ENCODE data around the gene NVL. TPM values are rescaled to one million over a fixed set of nuclear protein-coding genes. Genes with fewer than 3 reads are reported as not detected.

Gene NVL
- total and polyA plus RNA-seq, 8 donors, result 22.4 to 46.5 (median 39.0) TPM

DNA sequence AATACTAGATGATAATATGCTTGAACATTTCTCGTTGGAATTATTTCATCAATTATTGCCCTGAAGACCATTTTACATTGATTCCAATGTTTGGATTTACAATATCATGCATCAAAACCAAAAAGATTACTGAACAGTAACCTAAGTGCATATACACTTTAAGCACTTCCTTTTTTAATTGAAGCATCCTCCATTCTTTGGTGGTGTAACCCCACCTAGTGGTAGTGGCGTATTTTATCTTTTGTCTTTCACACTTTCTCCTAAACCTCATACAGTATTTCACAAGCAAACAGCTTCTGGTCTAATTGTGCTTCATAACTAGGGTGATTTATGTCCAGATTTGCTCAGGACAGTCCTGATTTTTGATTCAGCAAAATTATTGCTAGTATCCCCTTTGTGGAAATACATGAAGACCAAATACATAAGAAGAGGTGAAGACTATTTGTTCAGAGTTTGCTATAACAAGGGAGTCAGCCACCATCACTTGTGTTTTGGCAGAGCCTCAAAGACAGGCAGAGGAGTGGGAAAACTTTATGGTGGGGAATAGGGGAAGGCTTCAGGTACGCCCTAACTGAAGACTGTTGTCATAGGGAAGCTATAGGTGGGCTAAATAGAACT lies 3.4 kb upstream of the NVL start:
- Histone ChIP-seq H3K27ac (no peak overlapping the region), H3K36me3 (no peaks in the 10 kb centered on the region), H3K4me1 (peaks cover 5 to 32% of the 10 kb centered on the region in 2 donors), H3K4me3 (no peak overlapping the region), H3K27me3 (no peaks in the 10 kb centered on the region), H3K9me3 (no peaks in the 10 kb centered on the region)
- DNase-seq, result peak in 2 of 4 donors; percentile 48 to 69
- intact Hi-C loops (cut with DNase I), result loop anchor here in 1 of 2 donors (5.0 kb wide), 1 partner anchor 216 kb away; no protein-coding TSS in a partner anchor
- ATAC-seq, result peak; percentile 69
- TF ChIP-seq, protein P1, sequence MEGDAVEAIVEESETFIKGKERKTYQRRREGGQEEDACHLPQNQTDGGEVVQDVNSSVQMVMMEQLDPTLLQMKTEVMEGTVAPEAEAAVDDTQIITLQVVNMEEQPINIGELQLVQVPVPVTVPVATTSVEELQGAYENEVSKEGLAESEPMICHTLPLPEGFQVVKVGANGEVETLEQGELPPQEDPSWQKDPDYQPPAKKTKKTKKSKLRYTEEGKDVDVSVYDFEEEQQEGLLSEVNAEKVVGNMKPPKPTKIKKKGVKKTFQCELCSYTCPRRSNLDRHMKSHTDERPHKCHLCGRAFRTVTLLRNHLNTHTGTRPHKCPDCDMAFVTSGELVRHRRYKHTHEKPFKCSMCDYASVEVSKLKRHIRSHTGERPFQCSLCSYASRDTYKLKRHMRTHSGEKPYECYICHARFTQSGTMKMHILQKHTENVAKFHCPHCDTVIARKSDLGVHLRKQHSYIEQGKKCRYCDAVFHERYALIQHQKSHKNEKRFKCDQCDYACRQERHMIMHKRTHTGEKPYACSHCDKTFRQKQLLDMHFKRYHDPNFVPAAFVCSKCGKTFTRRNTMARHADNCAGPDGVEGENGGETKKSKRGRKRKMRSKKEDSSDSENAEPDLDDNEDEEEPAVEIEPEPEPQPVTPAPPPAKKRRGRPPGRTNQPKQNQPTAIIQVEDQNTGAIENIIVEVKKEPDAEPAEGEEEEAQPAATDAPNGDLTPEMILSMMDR (IDR thresholded peaks at IDR 0.05), result peak; percentile 50 to 60

DNA sequence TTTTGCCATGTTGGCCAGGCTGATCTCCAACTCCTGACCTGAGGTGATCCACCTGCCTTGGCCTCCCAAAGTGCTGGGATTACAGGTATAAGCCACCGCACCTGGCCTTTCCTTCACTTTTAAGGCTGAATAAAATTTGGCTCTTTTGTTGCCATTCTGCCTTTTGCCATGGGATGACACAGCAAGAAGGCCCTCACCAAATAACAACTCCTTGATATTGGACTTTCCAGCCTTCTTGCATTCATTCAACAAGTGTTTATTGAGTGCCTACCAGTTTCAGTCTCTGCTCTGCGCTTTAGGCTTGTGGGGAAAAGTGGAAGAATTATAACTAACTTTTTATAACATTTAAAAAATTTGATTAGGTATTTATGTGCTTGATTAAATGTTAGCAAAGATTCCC lies 1.9 kb upstream of the NVL start:
- no peaks in the 10 kb centered on the region for H3K9me3 ChIP-seq
- H3K4me3 ChIP-seq, result no peak overlapping the region
- ATAC-seq, result no peak
- TF ChIP-seq, protein P1 (IDR thresholded peaks at IDR 0.05), result no peak
- H3K27ac ChIP-seq, result no peak overlapping the region
- peaks cover 6 to 40% of the 10 kb centered on the region in 2 donors for H3K4me1 ChIP-seq
- intact Hi-C loops (cut with DNase I), result loop anchor here in 1 of 2 donors (5.0 kb wide), 1 partner anchor 215 kb away; no protein-coding TSS in a partner anchor
- no peaks in the 10 kb centered on the region for H3K27me3 ChIP-seq
- DNase-seq, result no peak
- peaks cover 0 to 4% of the 10 kb centered on the region in 2 donors for H3K36me3 ChIP-seq

DNA sequence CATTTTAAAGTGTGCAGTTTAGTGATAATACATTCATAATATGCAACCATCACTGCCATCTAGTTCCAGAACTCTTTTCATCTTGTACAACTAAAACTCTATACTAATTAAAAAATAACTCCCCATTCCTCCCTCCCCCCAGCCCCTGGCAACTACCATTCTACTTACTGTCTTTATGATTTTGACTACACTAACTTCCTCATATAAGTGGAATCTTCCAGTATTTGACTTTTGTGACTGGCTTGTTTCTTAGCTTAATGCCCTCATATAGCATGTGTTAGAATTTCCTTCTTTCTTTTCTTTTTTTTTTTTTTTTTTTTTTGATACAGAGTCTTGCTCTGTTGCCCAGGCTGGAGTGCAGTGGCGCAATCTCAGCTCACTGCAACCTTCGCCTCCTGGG lies 1.4 kb upstream of the NVL start:
- Histone ChIP-seq H3K27ac (no peak overlapping the region), H3K27me3 (no peaks in the 10 kb centered on the region), H3K36me3 (peaks cover 0 to 7% of the 10 kb centered on the region in 2 donors), H3K9me3 (no peaks in the 10 kb centered on the region), H3K4me1 (peaks cover 6 to 40% of the 10 kb centered on the region in 2 donors), H3K4me3 (no peak overlapping the region)
- no peak for ATAC-seq
- intact Hi-C loops (cut with DNase I), result loop anchor here in 1 of 2 donors (5.0 kb wide), 1 partner anchor 214 kb away; no protein-coding TSS in a partner anchor
- no peak for DNase-seq
- TF ChIP-seq, protein P1 (IDR thresholded peaks at IDR 0.05), result no peak

DNA sequence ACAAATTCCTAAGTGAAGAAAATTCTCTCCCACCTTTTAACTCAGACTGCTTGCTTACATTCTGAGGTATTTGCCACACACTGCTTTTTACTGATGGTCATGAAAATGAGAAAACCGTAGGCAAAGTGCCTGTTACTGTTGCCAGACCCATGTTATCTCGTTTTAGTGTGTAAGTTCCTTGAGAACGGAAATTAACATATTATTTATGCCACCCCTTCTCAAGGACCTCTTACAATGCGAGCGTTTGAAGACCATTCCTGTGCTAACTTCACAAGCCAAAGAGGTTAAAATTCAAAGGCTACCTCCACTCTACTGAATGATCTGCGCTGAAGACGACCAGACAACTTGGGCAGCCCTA lies 509 bp downstream of the NVL start:
- ATAC-seq, result no peak
- Histone ChIP-seq H3K27ac (peak overlapping the region; percentile 93 to 94), H3K4me3 (peak overlapping the region; percentile 66 to 88), H3K4me1 (peaks cover 6 to 40% of the 10 kb centered on the region in 2 donors), H3K36me3 (peaks cover 0 to 18% of the 10 kb centered on the region in 2 donors), H3K9me3 (no peaks in the 10 kb centered on the region), H3K27me3 (no peaks in the 10 kb centered on the region)
- TF ChIP-seq, protein P1 (IDR thresholded peaks at IDR 0.05), result no peak
- DNase-seq, result no peak
- intact Hi-C loops (cut with DNase I), result no loop called here

DNA sequence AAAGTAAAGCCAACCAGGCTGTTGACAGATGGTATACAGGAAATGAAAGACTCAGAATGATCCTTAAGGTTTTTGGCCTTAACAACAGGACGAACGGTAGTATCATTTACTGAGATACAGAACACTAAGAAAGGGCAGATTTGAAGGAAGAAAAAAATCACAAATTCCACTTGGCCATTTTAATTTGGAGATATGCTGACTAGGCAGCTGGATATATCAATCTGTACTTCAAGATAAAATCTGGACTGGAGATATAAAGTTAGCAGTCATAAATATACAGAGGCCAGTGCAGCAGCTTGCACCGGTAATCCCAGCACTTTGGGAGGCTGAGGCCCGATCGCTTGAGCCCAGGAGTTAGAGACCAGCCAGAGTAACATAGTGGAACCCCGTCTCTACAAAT lies 1.3 kb downstream of the NVL start:
- TF ChIP-seq, protein P1 (IDR thresholded peaks at IDR 0.05), result no peak
- no peaks in the 10 kb centered on the region for H3K27me3 ChIP-seq
- no peaks in the 10 kb centered on the region for H3K9me3 ChIP-seq
- peak overlapping the region in 1 of 2 donors; percentile 88 for H3K4me3 ChIP-seq
- no peak overlapping the region for H3K27ac ChIP-seq
- no peak for ATAC-seq
- intact Hi-C loops (cut with DNase I), result no loop called here
- peaks cover 6 to 36% of the 10 kb centered on the region in 2 donors for H3K4me1 ChIP-seq
- no peak for DNase-seq
- H3K36me3 ChIP-seq, result peaks cover 0 to 22% of the 10 kb centered on the region in 2 donors

Data from left lung (tissue), 10 donors.